Left colon (tissue), 2 donors: ENCODE results near the gene PIAS2. TPM values are rescaled to one million over a fixed set of nuclear protein-coding genes. Genes with fewer than 3 reads are reported as not detected.

Experiments used
- total RNA-seq, 2 donors: library from RNA; stranded (reverse); fragmentation: NEBNext Ultra II Directional; extraction: Animal tissue kit (Norgen Biotek cat#: 25700); gene quantifications; one replicate each; pipeline ENCODE4 v1.2.1, GENCODE V29; 2021
- donor health status: DM: no; HTN: no; CAD: no.
- donor health status: DM: yes; HTN: yes; CAD: no.

Gene PIAS2
- total RNA-seq, 2 donors from 2014 or later = 33.0 to 33.1 TPM

Other genes starting within 250 kb of the PIAS2 start
- under 1 TPM; 0.58 to 0.59 TPM for gene ST8SIA5, start 160.5 kb downstream of the PIAS2 start, total RNA-seq
- 1 to 10 TPM; 2.1 to 3.7 TPM for gene KATNAL2, start 95 bp upstream of the PIAS2 start, total RNA-seq
- not detected for gene ELOA2, start 118.1 kb upstream of the PIAS2 start, total RNA-seq
- 10 to 100 TPM; 34.5 to 40.1 TPM for gene HDHD2, start 233.0 kb upstream of the PIAS2 start, total RNA-seq